ENCODE data around the gene SLC25A42.
"Not testable (repeated sequence)": the region's sequence is repeated elsewhere in the genome, so short reads cannot be mapped to it uniquely, and the experiment has no call there.

SLC25A42 gene

DNA sequence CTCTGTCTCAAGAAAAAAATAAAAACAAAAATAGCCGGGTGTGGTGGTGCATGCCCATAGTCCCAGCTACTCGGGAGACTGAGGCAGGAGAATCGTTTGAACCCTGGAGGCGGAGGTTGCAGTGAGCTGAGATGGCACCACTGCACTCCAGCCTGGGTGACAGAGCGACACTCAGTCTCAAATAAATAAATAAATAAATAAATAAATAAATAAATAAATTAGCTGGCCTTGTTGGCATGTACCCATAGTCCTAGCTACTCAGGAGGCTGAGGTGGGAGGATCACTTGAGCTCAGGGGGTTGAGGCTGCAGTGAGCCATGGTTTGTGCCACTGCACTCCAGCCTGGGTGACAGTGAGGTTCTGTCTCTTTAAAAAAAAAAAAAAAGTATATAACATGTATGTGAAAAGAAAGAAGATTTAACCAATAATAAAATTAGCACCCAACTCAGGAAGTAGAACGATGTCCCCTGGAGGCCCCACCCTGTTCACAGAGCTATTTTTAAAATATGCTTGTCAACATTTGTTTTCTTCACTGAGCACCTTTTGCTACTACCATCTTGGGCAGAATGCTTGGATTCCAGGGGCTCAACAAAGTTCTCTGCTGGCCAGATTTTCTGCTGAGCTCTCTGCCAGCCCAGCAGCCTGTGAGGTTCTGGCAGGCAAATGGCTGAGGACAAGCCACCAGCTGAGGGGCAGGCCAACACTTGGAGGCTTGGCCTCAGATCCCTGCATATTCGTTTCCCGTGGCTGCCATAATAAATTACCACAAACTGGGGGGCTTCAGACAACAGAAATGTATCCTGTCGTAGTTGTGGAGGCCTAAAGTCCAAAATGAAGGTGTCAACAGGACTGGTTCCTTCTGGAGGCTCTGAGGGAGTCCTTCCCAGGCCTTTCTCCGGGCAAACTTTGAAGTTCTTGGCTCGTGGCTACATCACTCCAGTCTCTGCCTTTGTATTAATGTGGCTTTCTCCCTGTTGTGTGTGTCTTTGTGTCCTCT is 5.2 kb downstream of the SLC25A42 start:
- no peak for DNase-seq (ENCODE audit: low spot score)

DNA sequence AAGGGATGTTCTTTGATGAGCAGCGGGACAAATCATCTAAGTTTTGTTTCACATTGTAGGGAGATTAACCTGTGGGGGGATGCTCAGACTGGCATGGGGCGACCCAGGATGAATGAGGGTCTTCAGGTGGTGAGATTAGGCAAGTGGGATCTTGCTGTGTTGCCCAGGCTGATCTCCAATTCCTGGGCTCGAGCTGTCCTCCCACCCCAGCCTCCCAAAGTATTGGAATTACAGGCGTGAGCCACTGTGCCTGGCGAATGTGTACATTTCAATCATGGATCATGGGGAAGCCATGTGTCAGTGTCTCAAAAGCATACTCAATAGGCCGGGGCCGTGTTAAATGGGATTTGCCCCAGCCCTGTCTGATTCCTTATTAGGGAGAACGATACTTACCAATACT is 8.1 kb downstream of the SLC25A42 start:
- DNase-seq (ENCODE audit: low spot score): no peak

DNA sequence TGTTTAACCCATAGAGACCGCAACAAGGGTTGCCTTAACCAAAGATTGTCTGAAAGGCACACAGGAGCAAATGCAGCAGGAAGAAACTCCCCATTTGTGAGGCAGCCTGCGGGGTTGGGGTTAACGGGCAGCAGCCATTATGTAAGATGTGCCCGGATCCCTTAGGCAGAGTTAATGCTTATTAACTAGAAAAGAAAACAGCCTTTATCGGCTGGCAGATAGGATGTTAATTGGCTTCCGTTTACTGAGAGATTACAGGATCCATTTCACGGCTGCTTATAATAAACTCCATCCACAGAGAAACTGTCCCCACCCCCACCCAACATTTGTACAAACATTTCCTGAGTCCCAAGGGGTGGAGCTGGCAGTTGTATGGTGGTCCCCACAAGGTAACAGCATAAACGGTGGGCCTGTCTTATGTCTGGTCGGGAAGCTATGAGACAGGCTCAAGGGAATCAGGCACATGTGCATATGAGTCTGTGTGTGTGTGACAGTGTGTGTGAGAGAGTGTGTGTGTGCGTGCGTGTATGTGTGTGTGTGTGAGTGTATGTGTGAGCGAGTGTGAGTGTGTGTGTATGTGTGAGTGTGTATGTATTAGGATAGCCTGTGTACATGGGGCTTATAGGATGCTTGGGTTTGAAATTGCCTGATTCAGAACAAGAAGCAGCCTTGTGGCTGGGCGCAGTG is 10.5 kb downstream of the SLC25A42 start:
- DNase-seq (ENCODE audit: low spot score): no peak

DNA sequence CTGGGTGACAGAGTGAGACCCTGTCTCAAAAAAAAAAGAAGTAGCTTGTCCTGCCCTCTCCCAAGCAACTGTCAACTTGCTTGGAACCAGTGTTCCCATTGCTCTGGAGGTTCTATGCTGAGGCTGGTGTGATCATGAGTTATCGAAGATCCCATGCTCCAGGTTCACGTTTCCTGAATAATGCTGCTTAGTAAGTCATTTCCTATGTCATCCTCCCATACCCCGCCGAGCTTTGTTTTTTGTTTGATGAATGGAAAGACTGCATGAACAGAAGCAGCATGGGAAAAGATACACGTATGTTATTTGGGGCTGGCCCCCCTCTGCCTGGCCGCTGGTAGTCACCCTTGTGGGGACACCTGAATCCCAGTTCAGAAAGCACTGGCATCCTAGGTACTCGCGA is 11.3 kb downstream of the SLC25A42 start:
- no peak for DNase-seq (ENCODE audit: low spot score)

DNA sequence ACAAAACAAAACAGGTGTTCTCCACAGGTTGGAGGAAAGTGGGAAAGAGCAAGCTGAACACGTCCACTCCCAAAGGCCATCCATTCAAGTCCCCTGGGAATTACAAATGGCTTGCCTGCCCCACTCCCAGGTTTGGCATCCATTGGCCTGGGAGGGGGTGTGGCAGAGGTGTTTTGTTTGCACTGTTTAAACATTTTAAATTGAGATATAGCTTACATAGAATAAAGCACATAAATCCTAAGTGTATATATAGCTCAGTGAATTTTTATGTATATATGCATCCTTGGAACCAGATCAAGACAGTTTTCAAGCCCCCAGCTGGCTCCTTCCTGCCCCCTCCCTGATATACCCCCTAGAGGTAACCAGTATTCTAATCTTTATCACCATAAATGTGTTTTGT is 12.7 kb downstream of the SLC25A42 start:
- no peak for DNase-seq (ENCODE audit: low spot score)

DNA sequence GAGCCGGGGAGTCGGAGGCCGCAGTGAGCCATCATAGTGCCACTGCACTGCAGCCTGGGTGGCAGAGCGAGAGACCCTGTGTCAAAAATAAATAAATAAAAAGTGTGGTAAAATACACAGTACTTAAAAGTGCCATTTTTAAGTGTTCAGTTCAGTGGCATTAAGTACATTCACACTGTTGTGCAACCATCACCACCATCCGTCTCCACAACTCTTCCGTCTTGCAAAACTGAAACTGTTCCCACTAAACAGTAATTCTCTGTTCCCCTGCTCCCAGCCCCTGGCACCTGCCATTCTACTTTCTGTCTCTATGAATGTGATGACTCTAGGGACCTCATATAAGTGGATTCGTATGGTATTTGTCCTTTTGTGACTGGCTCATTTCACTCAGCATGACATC is 13.3 kb downstream of the SLC25A42 start:
- DNase-seq (ENCODE audit: low spot score): no peak

DNA sequence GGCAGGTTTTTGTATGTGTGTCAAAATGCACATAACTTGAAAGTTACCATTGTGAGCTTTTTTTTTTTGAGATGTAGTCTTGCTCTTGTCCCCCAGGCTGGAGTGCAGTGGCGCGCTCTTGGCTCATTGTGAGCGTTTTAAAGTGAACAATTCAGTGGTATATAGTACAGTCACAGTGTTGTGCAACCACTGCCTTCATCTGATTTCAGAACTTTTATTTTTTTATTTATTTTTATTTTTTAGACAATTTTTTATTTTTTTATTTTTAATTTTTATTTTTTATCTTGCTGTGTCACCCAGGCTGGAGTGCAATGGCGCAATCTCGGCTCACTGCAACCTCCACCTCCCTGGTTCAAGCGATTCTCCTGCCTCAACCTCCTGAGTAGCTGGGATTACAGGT is 15.0 kb downstream of the SLC25A42 start:
- no peak for DNase-seq (ENCODE audit: low spot score)

DNA sequence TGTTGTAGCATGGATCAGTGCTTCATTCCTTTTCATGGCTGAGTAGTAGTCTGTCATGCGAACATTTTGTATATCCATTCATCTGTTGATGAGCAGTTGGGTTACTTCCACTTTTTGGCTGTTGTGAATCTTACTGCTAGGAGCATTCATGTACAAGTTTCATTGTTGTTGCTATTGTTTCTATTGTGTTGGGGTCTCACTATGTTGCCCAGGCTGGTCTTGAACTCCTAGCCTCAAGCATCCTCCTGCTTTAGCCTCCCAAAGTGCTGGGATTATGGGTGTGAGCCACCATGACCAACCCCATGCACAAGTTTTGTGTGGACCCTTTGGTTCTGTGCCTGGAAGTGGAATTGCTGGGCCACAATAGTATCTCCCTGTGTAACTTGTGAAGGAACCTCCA is 15.8 kb downstream of the SLC25A42 start:
- DNase-seq (ENCODE audit: low spot score): no peak

DNA sequence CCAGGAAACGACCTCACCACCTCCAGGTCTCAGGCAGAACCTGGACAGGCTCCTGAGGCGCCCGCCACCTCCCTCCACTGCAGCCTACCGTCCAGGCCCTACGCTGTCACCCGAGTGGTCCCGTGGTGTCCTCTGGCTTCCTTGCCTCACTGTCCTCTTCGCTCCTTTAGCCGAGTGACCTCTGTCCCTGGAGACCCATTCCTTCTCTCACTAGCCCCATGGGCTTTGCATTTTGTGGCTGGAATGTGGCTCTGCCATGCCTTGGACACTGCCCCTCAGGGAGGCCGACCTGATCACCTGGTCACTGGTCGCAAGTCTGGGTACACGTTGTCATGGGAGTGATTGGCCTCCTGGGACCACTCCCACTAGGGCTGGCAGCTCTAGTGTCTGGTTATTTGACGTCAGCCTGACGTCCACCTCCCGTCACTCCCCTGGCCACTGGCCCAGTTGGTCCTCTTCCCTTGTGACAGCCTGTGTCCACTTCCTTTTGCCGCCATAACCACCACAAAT is 17.9 kb downstream of the SLC25A42 start:
- DNase-seq (ENCODE audit: low spot score): no peak

DNA sequence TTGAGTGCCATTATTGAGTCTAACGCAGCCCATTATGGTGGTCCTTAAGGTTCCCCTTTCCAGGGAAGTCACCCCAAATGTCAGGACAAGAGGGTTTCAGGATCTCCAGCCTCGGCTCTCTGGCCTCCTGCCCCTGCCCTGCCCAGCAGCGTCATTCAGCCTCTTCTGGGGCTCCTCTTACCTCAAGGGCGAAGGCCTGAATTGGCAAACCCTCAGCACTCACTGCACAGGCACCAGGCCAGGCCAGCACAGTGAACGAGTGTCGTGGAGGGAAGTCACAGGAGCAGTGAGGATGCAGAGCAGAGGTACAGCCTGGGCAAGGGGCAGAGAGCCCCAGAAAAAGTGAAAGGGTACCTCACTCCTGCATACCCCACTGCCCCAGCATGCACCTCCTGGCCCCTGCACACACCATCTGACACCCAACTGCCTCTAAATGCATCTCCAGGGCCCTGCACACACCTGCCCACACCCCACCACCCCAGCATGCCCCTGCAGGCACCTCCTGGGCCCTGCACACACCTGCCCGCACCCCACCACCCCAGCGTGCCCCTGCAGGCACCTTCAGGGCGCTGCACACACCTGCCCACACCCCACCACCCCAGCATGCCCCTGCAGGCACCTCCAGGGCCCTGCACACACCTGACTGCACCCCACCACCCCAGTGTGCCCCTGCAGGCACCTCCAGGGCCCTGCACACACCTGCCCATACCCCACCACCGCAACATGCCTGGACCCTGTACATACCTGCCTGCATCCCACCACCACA is 19.8 kb downstream of the SLC25A42 start:
- DNase-seq (ENCODE audit: low spot score): no peak

DNA sequence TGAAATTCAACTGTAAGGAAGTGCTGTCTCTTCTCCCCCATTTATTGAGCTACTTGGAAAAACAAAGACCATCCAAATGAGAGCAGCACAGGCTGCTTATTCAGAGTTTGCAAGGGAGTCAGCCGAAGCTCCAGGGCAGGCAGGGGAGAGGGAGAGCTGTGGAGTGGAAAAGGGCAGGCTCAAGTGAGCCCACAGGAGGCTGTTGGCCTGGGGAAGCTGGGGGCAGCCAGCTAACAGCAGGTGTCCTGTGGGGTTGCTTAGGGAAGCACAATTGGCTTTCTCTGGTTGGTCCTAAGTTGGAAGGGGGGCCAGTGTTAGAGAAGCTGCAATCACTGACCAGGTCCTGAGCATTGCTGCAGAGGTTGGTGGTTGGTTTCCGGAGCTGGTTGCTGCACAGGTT is 23.9 kb downstream of the SLC25A42 start:
- no peak for DNase-seq (ENCODE audit: low spot score)

DNA sequence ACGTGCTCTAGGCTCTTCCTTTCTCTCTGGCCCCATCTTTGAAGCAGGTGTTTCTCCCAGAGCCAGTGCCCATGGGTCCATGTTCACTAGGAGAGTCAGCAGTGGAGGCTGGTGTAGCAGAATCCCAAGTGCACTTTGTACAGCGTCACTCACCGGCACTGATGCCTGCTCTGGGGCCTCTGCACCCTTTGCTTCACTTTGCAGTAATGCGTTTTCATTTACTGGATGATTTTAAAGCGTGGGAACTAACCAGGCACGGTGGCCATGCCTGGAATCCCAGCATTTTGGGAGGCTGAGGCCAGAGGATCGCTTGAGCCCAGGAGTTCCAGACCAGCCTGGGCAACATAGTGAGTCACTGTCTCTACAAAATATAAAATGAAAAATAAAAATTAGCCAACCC is 30.7 kb downstream of the SLC25A42 start:
- no peak for DNase-seq (ENCODE audit: low spot score)

DNA sequence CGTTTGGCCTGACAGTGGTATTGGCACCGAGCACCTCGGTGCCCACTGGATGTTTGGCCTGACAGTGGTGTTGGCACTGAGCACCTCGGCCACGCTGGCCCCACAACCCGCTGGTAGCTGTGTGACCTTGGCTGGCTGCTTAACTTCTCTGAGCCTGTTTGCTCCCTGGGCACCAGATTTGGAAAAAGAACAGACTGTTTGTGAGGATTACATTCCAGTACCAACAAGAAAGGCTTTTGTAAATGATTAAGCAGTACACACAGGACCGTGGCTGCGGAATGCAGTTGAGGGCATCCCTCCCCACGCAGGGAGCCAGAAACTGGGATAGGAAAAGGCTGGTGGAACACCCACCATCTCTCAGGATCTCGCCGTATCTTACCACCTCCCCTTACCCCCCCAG is 31.9 kb downstream of the SLC25A42 start:
- DNase-seq (ENCODE audit: low spot score): no peak

DNA sequence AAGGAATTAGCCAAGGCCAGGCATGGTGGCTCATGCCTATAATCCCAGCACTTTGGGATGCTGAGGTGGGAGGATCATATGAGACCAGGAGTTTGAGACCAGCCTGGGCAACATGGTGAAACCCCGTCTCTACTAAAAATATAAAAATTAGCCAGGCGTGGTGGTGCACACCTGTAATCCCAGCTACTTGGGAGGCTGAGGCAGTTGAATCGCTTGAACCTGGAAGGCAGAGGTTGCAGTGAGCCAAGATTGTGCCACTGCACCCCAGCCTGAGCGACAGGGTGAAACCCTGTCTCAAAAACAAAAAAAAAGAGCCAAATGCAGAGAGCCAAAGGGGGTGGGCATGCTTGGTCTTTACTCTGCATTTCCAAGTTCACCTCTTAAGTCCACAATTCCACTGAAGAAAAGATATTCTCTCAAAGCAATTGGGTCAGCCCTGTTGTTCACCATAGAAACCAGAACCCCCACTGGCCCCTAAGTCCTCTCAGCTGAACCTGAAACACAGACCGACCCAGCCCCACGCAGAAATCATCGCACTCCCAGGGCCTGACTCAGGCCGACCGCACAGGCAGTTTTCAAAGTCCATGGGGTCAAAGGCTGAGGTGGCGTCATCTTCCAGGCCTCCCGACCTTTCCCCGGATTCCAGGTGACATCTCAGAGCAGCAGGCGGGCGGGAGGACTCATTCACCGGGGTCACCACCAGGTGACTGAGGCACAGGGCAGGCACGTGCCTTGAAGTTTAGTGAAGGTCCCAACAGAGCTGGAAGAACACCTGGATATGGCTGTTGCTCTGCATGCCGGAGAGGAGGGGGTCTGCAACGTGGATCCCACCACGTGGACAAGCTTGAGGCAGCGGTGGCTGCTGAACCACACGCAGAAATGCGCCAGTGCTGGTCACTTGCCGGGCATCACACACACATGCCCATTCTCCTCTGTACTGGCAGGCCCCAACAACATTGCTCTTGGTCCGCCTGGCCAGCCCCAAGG is 33.1 kb downstream of the SLC25A42 start:
- DNase-seq (ENCODE audit: low spot score): no peak

DNA sequence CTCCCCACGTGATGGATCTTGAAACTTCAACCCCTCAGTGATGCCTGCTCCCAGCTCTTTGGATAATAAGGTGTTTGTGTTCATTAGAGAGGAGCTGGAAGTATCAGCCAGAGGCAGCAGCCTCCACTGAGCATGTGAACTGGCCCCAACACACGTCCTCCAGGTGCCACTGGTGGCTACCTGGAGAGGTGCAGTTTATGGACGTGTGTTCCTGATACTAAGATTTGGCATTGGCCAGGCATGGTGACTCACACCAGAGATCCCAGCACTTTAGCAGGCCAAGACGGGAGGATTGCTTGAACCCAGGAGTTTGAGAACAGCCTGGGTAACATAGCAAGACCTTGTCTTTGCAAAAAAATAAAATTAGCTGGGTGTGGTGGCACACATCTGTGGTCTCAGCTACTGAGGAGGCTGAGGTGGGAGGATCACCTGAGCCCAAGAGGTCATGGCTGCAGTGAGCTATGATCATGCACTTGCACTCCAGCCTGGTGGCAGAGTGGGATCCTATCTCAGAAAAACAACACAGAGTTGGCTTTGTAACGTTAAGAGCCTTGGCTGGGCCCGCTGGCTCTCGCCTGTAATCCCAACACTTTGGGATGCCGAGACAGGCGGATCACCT is 34.4 kb downstream of the SLC25A42 start:
- no peak for DNase-seq (ENCODE audit: low spot score)

DNA sequence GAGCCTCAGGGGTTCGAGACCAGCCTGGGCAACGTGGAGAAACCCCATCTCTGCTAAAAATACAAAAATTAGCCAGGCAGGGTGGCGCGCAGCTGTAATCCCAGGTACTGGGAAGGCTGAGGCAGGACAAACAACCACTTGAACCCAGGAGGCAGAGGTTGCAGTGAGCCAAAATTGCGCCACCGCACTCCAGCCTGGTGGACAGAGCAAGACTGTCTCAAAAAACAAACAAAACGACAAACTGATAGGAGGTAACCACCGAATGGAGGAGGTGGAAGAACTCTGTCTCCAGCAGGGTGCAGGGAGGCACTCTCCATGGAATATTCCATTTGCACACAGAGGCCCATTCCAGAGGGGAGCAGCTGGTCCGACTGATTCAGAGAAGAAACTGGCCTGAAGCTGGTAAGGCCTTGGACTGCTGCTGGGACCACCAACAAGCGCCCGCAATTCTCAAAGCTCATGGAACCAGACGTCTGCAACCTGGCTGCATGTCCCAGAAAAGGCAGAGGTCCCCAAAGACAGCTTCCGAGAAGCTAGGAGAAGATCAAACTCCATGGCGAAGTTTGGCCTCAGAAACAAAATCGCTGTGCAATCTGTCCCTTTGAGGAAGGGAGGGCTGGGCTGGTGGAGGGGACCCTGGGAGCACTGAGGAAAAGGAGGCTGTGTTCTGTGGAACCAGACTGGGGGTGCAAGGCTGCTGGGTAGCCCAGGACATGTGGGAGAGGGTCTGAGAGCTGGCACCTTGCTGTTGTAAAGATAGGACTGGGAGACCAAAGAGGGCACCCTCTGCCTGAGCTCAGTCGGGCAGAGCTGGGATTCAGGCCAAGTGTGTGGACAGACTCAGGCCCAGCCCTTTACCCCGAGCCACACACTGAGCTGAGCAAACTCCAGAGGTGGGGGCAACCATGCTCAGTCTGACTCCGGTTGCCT is 35.2 kb downstream of the SLC25A42 start:
- no peak for DNase-seq (ENCODE audit: low spot score)

DNA sequence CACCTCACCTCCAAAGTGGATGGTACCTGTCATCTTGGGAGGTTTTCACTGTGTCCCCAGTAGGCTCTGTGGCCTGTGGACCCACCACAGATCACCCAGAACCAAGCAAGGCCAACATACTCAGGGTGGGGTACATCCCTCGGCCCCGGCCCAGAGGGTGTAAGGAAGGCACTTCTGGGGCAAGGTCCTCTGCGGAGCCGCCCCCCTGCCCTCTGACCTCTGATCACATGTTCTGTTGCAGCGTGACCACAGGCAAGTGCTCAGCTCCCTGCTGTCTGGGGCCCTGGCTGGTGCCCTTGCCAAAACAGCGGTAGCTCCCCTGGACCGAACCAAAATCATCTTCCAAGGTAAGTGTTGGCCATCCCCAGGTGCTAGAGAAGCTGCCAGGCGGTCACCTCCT is 37.7 kb downstream of the SLC25A42 start:
- no peak for DNase-seq (ENCODE audit: low spot score)

DNA sequence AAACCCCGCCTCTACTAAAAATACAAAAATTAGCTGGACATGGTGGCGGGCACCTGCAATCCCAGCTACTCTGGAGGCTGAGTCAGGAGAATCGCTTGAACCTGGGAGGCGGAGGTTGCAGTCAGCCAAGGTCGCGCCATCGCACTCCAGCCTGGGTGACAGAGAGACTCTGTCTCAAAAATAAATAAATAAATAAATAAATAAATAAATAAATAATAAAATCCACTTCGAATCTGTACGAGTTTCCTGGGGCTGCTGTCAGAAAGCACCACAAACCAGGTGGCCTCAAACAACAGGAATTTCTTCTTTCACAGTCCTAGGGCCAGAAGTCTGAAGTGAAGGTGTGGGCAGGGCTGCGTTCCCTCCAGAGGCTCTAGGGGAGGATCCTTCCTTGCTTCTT is 38.8 kb downstream of the SLC25A42 start:
- not testable (repeated sequence) for DNase-seq (ENCODE audit: low spot score)

DNA sequence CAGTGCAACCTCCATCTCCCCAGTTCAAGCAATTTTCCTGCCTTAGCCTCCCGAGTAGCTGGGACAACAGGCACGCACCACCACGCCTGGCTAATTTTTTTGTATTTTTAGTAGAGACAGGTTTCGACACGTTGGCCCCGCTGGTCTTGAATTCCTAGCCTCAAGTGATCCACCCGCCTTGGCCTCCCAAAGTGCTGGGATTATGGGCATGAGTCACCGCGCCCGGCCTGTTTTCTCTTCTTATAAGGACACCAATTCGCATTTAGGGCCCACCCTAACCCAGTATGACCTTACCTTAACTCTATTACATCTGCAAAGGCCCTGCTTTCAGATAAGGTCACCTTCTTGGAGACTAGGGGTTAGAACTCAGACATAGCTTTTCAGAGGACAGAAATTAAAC is 39.4 kb downstream of the SLC25A42 start:
- DNase-seq (ENCODE audit: low spot score): no peak
